A673 (cell line): Measurements from ENCODE around the gene MCUB. TPM values are rescaled to one million over a fixed set of nuclear protein-coding genes. Genes with fewer than 3 reads are reported as not detected.

ENCODE experiments used
- BruUV-seq: library from RNA; stranded (reverse); fragments of 400-500 nt; replicated peaks from 2 replicates; lab custom pipeline; 2021; lab: Mats Ljungman, UMichigan
- CTCF ChIA-PET: fragments of 300-600 bp; sonication (Branson Sonifier 250); formaldehyde crosslinking; loops from one replicate; lab custom pipeline; 2022; ENCODE audit warnings: antibody characterized with exemption; lab: Charles Lee
- POLR2A ChIA-PET: fragments of 300-600 bp; sonication (Branson Sonifier 250); formaldehyde crosslinking; loops from one replicate; lab custom pipeline; 2022; ENCODE audit warnings: antibody characterized with exemption; ENCODE audit not compliant: low non-redundant PET; lab: Charles Lee
- DNase-seq: peaks from one replicate; pipeline ENCODE4 v3.0.0-alpha.2; 2015; ENCODE audit warnings: low spot score
- H3K27ac ChIP-seq: fragments of 200-600 bp; sonication (generic); 2 replicates; pipeline ENCODE4 v1.5.1; 2016; ENCODE audit warnings: mixed run types, low read depth, mild to moderate bottlenecking, mixed read lengths, antibody characterized with exemption, low read length; ENCODE audit not compliant: poor library complexity, severe bottlenecking
- H3K27me3 ChIP-seq: fragments of 200-600 bp; sonication (generic); replicated peaks from 2 replicates; pipeline ENCODE4 v1.6.1; 2017; ENCODE audit warnings: mixed run types, low read depth, mild to moderate bottlenecking, mixed read lengths, antibody characterized with exemption, low read length; ENCODE audit not compliant: insufficient read depth, poor library complexity
- H3K36me3 ChIP-seq: fragments of 200-600 bp; sonication (generic); 2 replicates; pipeline ENCODE4 v1.6.1; 2016; ENCODE audit warnings: mixed run types, mild to moderate bottlenecking, mixed read lengths, antibody characterized with exemption, low read length; ENCODE audit not compliant: insufficient read depth, poor library complexity, severe bottlenecking
- H3K4me1 ChIP-seq: fragments of 200-600 bp; sonication (generic); 2 replicates; pipeline ENCODE4 v1.6.1; 2017; ENCODE audit warnings: mixed run types, mild to moderate bottlenecking, mixed read lengths, antibody characterized with exemption, low read length; ENCODE audit not compliant: insufficient read depth, poor library complexity, severe bottlenecking
- H3K4me3 ChIP-seq: fragments of 200-600 bp; sonication (generic); 2 replicates; pipeline ENCODE4 v1.5.1; 2016; ENCODE audit warnings: low read depth, mixed run types, mild to moderate bottlenecking, mixed read lengths, low read length; ENCODE audit not compliant: poor library complexity, severe bottlenecking
- H3K9me3 ChIP-seq: fragments of 200-600 bp; sonication (generic); 2 replicates; pipeline ENCODE4 v1.6.1; 2016; ENCODE audit warnings: mixed run types, low read depth, mild to moderate bottlenecking, mixed read lengths, antibody characterized with exemption, low read length; ENCODE audit not compliant: poor library complexity, severe bottlenecking
- EZH2 ChIP-seq: fragments of 200-600 bp; sonication (generic); IDR thresholded peaks from 2 replicates; pipeline ENCODE4 v1.6.1; 2017; ENCODE audit warnings: borderline replicate concordance, low read depth, mild to moderate bottlenecking, mixed read lengths, antibody characterized with exemption, low read length; ENCODE audit not compliant: poor library complexity, severe bottlenecking
- intact Hi-C: fragments of 100-400 bp; cut with micrococcal nuclease; formaldehyde crosslinking; loops from one replicate; pipeline ENCODE4 v1.10.0; 2022; ENCODE audit not compliant: unreplicated experiment
- total RNA-seq: library from RNA; stranded (reverse); gene quantifications from 2 replicates; pipeline ENCODE4 v1.2.3, GENCODE V29; 2021
- TF ChIP-seq, protein P1 (sequence below): fragments of 300-800, 200-600 bp; sonication (generic); conservative IDR thresholded peaks from 2 replicates; pipeline ENCODE4 v1.5.1; 2017; ENCODE audit warnings: low read depth, mild to moderate bottlenecking, antibody characterized with exemption, low read length, moderate library complexity, mixed read lengths

The MCUB gene
- total RNA-seq, 1 experiment from 2014 or later, result 30.0 TPM

DNA sequence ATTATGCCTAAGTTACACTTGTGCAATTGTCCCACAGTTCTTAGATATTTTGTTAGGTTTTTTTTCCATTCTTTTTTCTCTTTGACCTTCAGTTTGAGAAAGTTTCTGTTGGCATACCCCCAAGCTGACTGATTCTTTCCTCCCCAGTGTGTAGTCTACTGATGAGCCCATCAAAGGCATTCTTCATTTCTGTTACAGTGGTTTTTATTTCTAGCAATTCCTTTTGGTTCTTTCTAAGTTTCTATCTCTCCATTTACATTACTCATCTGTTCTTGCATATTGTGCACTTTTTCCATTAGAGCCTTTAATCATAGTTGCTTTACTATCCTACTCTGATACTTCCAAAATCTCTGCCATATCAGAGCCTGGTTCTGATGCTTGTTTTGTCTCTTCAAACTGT is 111.3 kb downstream of the MCUB start:
- Histone ChIP-seq H3K9me3 (no peaks in the 10 kb centered on the region), H3K27ac (no peak overlapping the region), H3K27me3 (no peaks in the 10 kb centered on the region), H3K36me3 (no peaks in the 10 kb centered on the region), H3K4me3 (no peak overlapping the region), H3K4me1 (no peaks in the 10 kb centered on the region)
- TF ChIP-seq EZH2, result no peak
- TF ChIP-seq, protein P1, sequence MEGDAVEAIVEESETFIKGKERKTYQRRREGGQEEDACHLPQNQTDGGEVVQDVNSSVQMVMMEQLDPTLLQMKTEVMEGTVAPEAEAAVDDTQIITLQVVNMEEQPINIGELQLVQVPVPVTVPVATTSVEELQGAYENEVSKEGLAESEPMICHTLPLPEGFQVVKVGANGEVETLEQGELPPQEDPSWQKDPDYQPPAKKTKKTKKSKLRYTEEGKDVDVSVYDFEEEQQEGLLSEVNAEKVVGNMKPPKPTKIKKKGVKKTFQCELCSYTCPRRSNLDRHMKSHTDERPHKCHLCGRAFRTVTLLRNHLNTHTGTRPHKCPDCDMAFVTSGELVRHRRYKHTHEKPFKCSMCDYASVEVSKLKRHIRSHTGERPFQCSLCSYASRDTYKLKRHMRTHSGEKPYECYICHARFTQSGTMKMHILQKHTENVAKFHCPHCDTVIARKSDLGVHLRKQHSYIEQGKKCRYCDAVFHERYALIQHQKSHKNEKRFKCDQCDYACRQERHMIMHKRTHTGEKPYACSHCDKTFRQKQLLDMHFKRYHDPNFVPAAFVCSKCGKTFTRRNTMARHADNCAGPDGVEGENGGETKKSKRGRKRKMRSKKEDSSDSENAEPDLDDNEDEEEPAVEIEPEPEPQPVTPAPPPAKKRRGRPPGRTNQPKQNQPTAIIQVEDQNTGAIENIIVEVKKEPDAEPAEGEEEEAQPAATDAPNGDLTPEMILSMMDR, result no peak
- no TSS peak for BruUV-seq
- ChIA-PET POLR2A (no interaction called here), CTCF (no interaction called here)
- intact Hi-C loops, result no loop called here
- DNase-seq, result no peak

DNA sequence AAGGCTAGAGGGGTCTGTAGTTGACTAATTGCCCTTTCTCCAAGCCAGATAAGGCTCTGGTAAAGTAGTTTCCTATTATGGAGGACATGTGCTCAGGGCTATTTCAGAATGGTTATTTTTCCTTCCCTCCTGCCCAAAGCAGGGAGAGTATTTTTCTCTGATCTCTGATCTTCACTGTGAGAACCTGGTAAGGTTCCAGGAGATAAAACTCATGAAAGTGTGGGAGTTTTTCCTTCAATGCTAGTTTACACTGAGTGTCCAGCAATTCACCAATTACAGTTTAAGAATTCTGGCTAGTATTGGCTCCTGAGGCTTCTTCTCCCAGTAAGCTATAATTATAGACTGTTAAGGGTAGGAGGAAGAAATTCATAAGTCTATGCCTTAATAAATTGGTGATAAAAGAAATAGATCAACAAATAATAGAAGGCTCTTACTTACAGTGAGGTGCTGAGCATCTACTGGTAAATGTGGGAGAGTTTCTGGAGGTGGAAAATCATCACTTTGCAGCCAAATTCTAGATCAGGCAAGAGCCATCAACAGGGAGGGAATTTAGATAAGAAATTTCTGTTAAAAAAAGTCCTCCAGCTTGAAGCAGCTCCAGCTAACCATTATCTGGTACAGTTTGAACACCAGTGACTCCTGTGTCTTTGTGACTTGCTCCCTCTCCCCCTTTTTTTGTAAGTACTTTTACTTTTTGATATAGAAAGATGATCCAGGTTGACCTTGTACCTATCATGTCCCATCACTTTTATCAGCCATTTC is 112.3 kb downstream of the MCUB start:
- BruUV-seq, result no TSS peak
- Histone ChIP-seq H3K27ac (no peak overlapping the region), H3K4me1 (no peaks in the 10 kb centered on the region), H3K9me3 (no peaks in the 10 kb centered on the region), H3K27me3 (no peaks in the 10 kb centered on the region), H3K4me3 (no peak overlapping the region), H3K36me3 (no peaks in the 10 kb centered on the region)
- CTCF ChIA-PET, result no interaction called here
- DNase-seq, result no peak
- POLR2A ChIA-PET, result no interaction called here
- TF ChIP-seq, protein P1, result no peak
- no peak for TF ChIP-seq EZH2
- intact Hi-C loops, result no loop called here

DNA sequence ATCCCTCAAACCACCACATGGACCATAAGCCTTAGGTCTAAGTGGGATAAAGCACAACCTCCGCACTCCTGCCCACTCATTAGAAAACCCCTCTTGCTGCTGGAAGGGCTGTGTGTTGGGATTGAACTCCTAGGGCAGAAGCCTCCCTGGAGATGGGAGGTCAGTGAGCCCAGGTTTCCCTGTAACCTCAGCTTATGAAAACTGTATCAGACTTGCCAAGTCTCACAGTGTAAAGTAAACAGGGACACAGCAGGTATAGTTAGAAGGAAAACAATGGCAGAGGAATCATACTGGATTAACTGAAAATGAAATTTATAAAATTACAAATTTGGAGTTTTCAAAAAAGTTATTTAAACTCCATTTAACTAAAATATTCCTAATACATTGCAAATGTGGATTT is 113.3 kb downstream of the MCUB start:
- Histone ChIP-seq H3K4me1 (no peaks in the 10 kb centered on the region), H3K36me3 (no peaks in the 10 kb centered on the region), H3K27ac (no peak overlapping the region), H3K27me3 (no peaks in the 10 kb centered on the region), H3K9me3 (no peaks in the 10 kb centered on the region), H3K4me3 (no peak overlapping the region)
- TF ChIP-seq EZH2, result no peak
- TF ChIP-seq, protein P1, result no peak
- no TSS peak for BruUV-seq
- intact Hi-C loops, result no loop called here
- ChIA-PET CTCF (no interaction called here), POLR2A (no interaction called here)
- DNase-seq, result no peak
